ENCODE data around the gene SULT1A1. TPM values are rescaled to one million over a fixed set of nuclear protein-coding genes. Genes with fewer than 3 reads are reported as not detected.
A peak's percentile ranks its signal among the peaks of the same experiment; 100 is the strongest.
"Not testable (repeated sequence)": the region's sequence is repeated elsewhere in the genome, so short reads cannot be mapped to it uniquely, and the experiment has no call there.

The SULT1A1 gene
- total RNA-seq, 1 experiment from 2014 or later: 122 TPM

- H4K20me1 ChIP-seq (ENCODE audit: insufficient read depth, low read depth, low read length); H2AFZ ChIP-seq (ENCODE audit: low read length); H3K27me3 ChIP-seq (ENCODE audit: low read length); H3K9me2 ChIP-seq (replicated peaks; ENCODE audit: insufficient read depth, low read length); H3K4me2 ChIP-seq (ENCODE audit: low read depth, low read length, poor library complexity, severe bottlenecking); H3K9ac ChIP-seq (ENCODE audit: low read length); DNase-seq; H3K27ac ChIP-seq (ENCODE audit: low read length); H3K4me3 ChIP-seq (ENCODE audit: low read length); H3K9me3 ChIP-seq (ENCODE audit: low read length); H3K4me1 ChIP-seq (ENCODE audit: low read length): not testable (repeated sequence)
- Histone ChIP-seq H3K79me2 (ENCODE audit: low read length) (peaks cover 84% of the 10 kb centered on the region), H3K36me3 (ENCODE audit: insufficient read depth, low read length) (peaks cover 14% of the 10 kb centered on the region; the same call in 1 of the 2 replicates)
These were observed 43.5 kb downstream of the SULT1A1 start for GRCh38 chr16:28566233-28566925.

- H3K4me1 ChIP-seq (ENCODE audit: low read length): peaks cover 8% of the 10 kb centered on the region
- no peaks in the 10 kb centered on the region for H3K9me2 ChIP-seq (replicated peaks; ENCODE audit: insufficient read depth, low read length)
- peaks cover 82% of the 10 kb centered on the region for H3K79me2 ChIP-seq (ENCODE audit: low read length)
- H3K9ac ChIP-seq (ENCODE audit: low read length): no peak overlapping the region
- no peak overlapping the region for H2AFZ ChIP-seq (ENCODE audit: low read length)
- H3K27me3 ChIP-seq (ENCODE audit: low read length): no peaks in the 10 kb centered on the region
- peaks cover 3% of the 10 kb centered on the region; the same call in 1 of the 2 replicates for H3K9me3 ChIP-seq (ENCODE audit: low read length)
- no peak for DNase-seq
- H3K4me3 ChIP-seq (ENCODE audit: low read length): no peak overlapping the region
- H3K27ac ChIP-seq (ENCODE audit: low read length): no peak overlapping the region
- H3K36me3 ChIP-seq (ENCODE audit: insufficient read depth, low read length): peaks cover 25% of the 10 kb centered on the region
- H4K20me1 ChIP-seq (ENCODE audit: insufficient read depth, low read depth, low read length): no peaks in the 10 kb centered on the region
- no peak overlapping the region for H3K4me2 ChIP-seq (ENCODE audit: low read depth, low read length, poor library complexity, severe bottlenecking)
These were observed 46.6 kb downstream of the SULT1A1 start for GRCh38 chr16:28563218-28563617.

GRCh38 chr16:28562199-28562598 lies 47.6 kb downstream of the SULT1A1 start:
- Histone ChIP-seq H3K9me3 (ENCODE audit: low read length) (peaks cover 2% of the 10 kb centered on the region; the same call in 1 of the 2 replicates), H3K27ac (ENCODE audit: low read length) (no peak overlapping the region), H3K9ac (ENCODE audit: low read length) (no peak overlapping the region), H3K4me2 (ENCODE audit: low read depth, low read length, poor library complexity, severe bottlenecking) (no peak overlapping the region), H4K20me1 (ENCODE audit: insufficient read depth, low read depth, low read length) (no peaks in the 10 kb centered on the region), H3K9me2 (replicated peaks; ENCODE audit: insufficient read depth, low read length) (no peaks in the 10 kb centered on the region), H3K79me2 (ENCODE audit: low read length) (peaks cover 82% of the 10 kb centered on the region), H3K4me1 (ENCODE audit: low read length) (peaks cover 18% of the 10 kb centered on the region), H3K4me3 (ENCODE audit: low read length) (no peak overlapping the region), H3K36me3 (ENCODE audit: insufficient read depth, low read length) (peaks cover 31% of the 10 kb centered on the region), H3K27me3 (ENCODE audit: low read length) (no peaks in the 10 kb centered on the region), H2AFZ (ENCODE audit: low read length) (no peak overlapping the region)
- no peak for DNase-seq

- Histone ChIP-seq H3K4me1 (ENCODE audit: low read length) (peaks cover 24% of the 10 kb centered on the region), H3K4me2 (ENCODE audit: low read depth, low read length, poor library complexity, severe bottlenecking) (no peak overlapping the region), H3K9me3 (ENCODE audit: low read length) (no peaks in the 10 kb centered on the region), H3K27ac (ENCODE audit: low read length) (no peak overlapping the region), H3K4me3 (ENCODE audit: low read length) (no peak overlapping the region), H3K27me3 (ENCODE audit: low read length) (no peaks in the 10 kb centered on the region), H4K20me1 (ENCODE audit: insufficient read depth, low read depth, low read length) (no peaks in the 10 kb centered on the region), H3K36me3 (ENCODE audit: insufficient read depth, low read length) (peaks cover 31% of the 10 kb centered on the region), H3K9me2 (replicated peaks; ENCODE audit: insufficient read depth, low read length) (no peaks in the 10 kb centered on the region), H3K9ac (ENCODE audit: low read length) (no peak overlapping the region), H3K79me2 (ENCODE audit: low read length) (peaks cover 83% of the 10 kb centered on the region), H2AFZ (ENCODE audit: low read length) (no peak overlapping the region)
- DNase-seq: no peak
These were observed 48.2 kb downstream of the SULT1A1 start for GRCh38 chr16:28561557-28562187.

- no peak overlapping the region for H3K9ac ChIP-seq (ENCODE audit: low read length)
- H3K27me3 ChIP-seq (ENCODE audit: low read length): no peaks in the 10 kb centered on the region
- H3K36me3 ChIP-seq (ENCODE audit: insufficient read depth, low read length): peaks cover 20% of the 10 kb centered on the region
- no peaks in the 10 kb centered on the region for H3K9me2 ChIP-seq (replicated peaks; ENCODE audit: insufficient read depth, low read length)
- H3K4me3 ChIP-seq (ENCODE audit: low read length): no peak overlapping the region
- H3K9me3 ChIP-seq (ENCODE audit: low read length): no peaks in the 10 kb centered on the region
- H3K4me2 ChIP-seq (ENCODE audit: low read depth, low read length, poor library complexity, severe bottlenecking): no peak overlapping the region
- peak overlapping the region; percentile 91 for H3K27ac ChIP-seq (ENCODE audit: low read length)
- no peak for DNase-seq
- no peak overlapping the region for H2AFZ ChIP-seq (ENCODE audit: low read length)
- peaks cover 50% of the 10 kb centered on the region for H3K4me1 ChIP-seq (ENCODE audit: low read length)
- peaks cover 77% of the 10 kb centered on the region for H3K79me2 ChIP-seq (ENCODE audit: low read length)
- no peaks in the 10 kb centered on the region for H4K20me1 ChIP-seq (ENCODE audit: insufficient read depth, low read depth, low read length)
These were observed 51.4 kb downstream of the SULT1A1 start for GRCh38 chr16:28558456-28558855.

- Histone ChIP-seq H3K4me2 (ENCODE audit: low read depth, low read length, poor library complexity, severe bottlenecking) (peak overlapping the region; percentile 98), H3K9me2 (replicated peaks; ENCODE audit: insufficient read depth, low read length) (no peaks in the 10 kb centered on the region), H3K4me1 (ENCODE audit: low read length) (peaks cover 63% of the 10 kb centered on the region), H3K27me3 (ENCODE audit: low read length) (no peaks in the 10 kb centered on the region), H3K27ac (ENCODE audit: low read length) (peak overlapping the region; percentile 91), H3K36me3 (ENCODE audit: insufficient read depth, low read length) (peaks cover 17% of the 10 kb centered on the region), H3K9ac (ENCODE audit: low read length) (peak overlapping the region; percentile 57), H4K20me1 (ENCODE audit: insufficient read depth, low read depth, low read length) (no peaks in the 10 kb centered on the region), H3K4me3 (ENCODE audit: low read length) (peak overlapping the region; percentile 28), H3K79me2 (ENCODE audit: low read length) (peaks cover 63% of the 10 kb centered on the region), H2AFZ (ENCODE audit: low read length) (no peak overlapping the region), H3K9me3 (ENCODE audit: low read length) (no peaks in the 10 kb centered on the region)
- peak; percentile 78 for DNase-seq
These were observed 52.9 kb downstream of the SULT1A1 start for GRCh38 chr16:28556914-28557320.

GRCh38 chr16:28555561-28555960 lies 54.3 kb downstream of the SULT1A1 start:
- H3K4me1 ChIP-seq (ENCODE audit: low read length): peaks cover 63% of the 10 kb centered on the region
- H3K9me2 ChIP-seq (replicated peaks; ENCODE audit: insufficient read depth, low read length): no peaks in the 10 kb centered on the region
- peak overlapping the region; percentile 98 for H3K4me2 ChIP-seq (ENCODE audit: low read depth, low read length, poor library complexity, severe bottlenecking)
- H3K4me3 ChIP-seq (ENCODE audit: low read length): no peak overlapping the region
- H3K36me3 ChIP-seq (ENCODE audit: insufficient read depth, low read length): peaks cover 17% of the 10 kb centered on the region
- H3K27ac ChIP-seq (ENCODE audit: low read length): peak overlapping the region; percentile 91
- DNase-seq: no peak
- no peaks in the 10 kb centered on the region for H4K20me1 ChIP-seq (ENCODE audit: insufficient read depth, low read depth, low read length)
- H3K27me3 ChIP-seq (ENCODE audit: low read length): no peaks in the 10 kb centered on the region
- no peaks in the 10 kb centered on the region for H3K9me3 ChIP-seq (ENCODE audit: low read length)
- peaks cover 53% of the 10 kb centered on the region for H3K79me2 ChIP-seq (ENCODE audit: low read length)
- H3K9ac ChIP-seq (ENCODE audit: low read length): peak overlapping the region; percentile 34
- H2AFZ ChIP-seq (ENCODE audit: low read length): no peak overlapping the region
